ENCODE data around the gene TMEM114. TPM values are rescaled to one million over a fixed set of nuclear protein-coding genes. Genes with fewer than 3 reads are reported as not detected.

Gene TMEM114
- polyA plus RNA-seq, 1 donor (not counting 4 experiments of a cell fraction or from before 2014, with no cell fraction given), result not detected

GRCh38 chr16:8555400-8555799 is 34.9 kb downstream of the TMEM114 start:
- no peaks in the 10 kb centered on the region for H3K9me1 ChIP-seq (ENCODE audit: control insufficient read depth, extremely low read depth, insufficient read depth, low read length)
- H3K27ac ChIP-seq (ENCODE audit: control insufficient read depth, insufficient read depth, low read length), result no peak overlapping the region
- H3K4me2 ChIP-seq (ENCODE audit: control insufficient read depth, extremely low read depth, insufficient read depth, low read depth, low read length), result no peak overlapping the region
- no peak overlapping the region for H3K9ac ChIP-seq (ENCODE audit: control insufficient read depth, extremely low read depth, insufficient read depth, low read length)
- FAIRE-seq (no peak), DNase-seq (ENCODE audit: low read depth, low spot score) (no peak)
- no peak overlapping the region for H3K4me3 ChIP-seq (ENCODE audit: control insufficient read depth in 2 of 3, extremely low read depth in 1 of 3, insufficient read depth in 2 of 3, low read depth in 1 of 3, low read length in 3 of 3)
- no peaks in the 10 kb centered on the region for H3K36me3 ChIP-seq (ENCODE audit: control insufficient read depth in 2 of 2, extremely low read depth in 1 of 2, insufficient read depth in 2 of 2, low read length in 2 of 2)
- dilution Hi-C loops (cut with MboI; ENCODE audit: extremely low pct_ligation_motif_present, low sequenced_read_pairs), result no loop called here
- H3K9me3 ChIP-seq (ENCODE audit: control insufficient read depth, low read depth, low read length), result no peaks in the 10 kb centered on the region
- peaks cover 4% of the 10 kb centered on the region for H3K27me3 ChIP-seq (ENCODE audit: control insufficient read depth, extremely low read depth, insufficient read depth, low read length)
- TF ChIP-seq CTCF (optimal IDR thresholded peaks at IDR 0.05 in 1 of 3, IDR thresholded peaks at IDR 0.05 in 1 of 3, conservative IDR thresholded peaks at IDR 0.05 in 1 of 3; ENCODE audit: extremely low read depth in 1 of 3, insufficient read depth in 2 of 3, low read length in 3 of 3) (no peak), EZH2 (IDR thresholded peaks at IDR 0.05; ENCODE audit: low read length) (no peak)
- no peaks in the 10 kb centered on the region for H3K4me1 ChIP-seq (ENCODE audit: control insufficient read depth, extremely low read depth, insufficient read depth, low read length)
- no peaks in the 10 kb centered on the region for H4K20me1 ChIP-seq (ENCODE audit: control insufficient read depth, extremely low read depth, insufficient read depth, low read length)
- H3K79me2 ChIP-seq (ENCODE audit: control insufficient read depth, insufficient read depth, low read length), result no peaks in the 10 kb centered on the region
- H2AFZ ChIP-seq (ENCODE audit: control insufficient read depth, low read length), result no peak overlapping the region

- dilution Hi-C loops (cut with MboI; ENCODE audit: extremely low pct_ligation_motif_present, low sequenced_read_pairs), result no loop called here
- Histone ChIP-seq H4K20me1 (ENCODE audit: control insufficient read depth, extremely low read depth, insufficient read depth, low read length) (no peaks in the 10 kb centered on the region), H3K9me1 (ENCODE audit: control insufficient read depth, extremely low read depth, insufficient read depth, low read length) (no peaks in the 10 kb centered on the region), H3K79me2 (ENCODE audit: control insufficient read depth, insufficient read depth, low read length) (no peaks in the 10 kb centered on the region), H3K9ac (ENCODE audit: control insufficient read depth, extremely low read depth, insufficient read depth, low read length) (no peak overlapping the region), H3K4me2 (ENCODE audit: control insufficient read depth, extremely low read depth, insufficient read depth, low read depth, low read length) (no peak overlapping the region), H3K9me3 (ENCODE audit: control insufficient read depth, low read depth, low read length) (no peaks in the 10 kb centered on the region), H3K27ac (ENCODE audit: control insufficient read depth, insufficient read depth, low read length) (no peak overlapping the region), H3K36me3 (ENCODE audit: control insufficient read depth in 2 of 2, extremely low read depth in 1 of 2, insufficient read depth in 2 of 2, low read length in 2 of 2) (no peaks in the 10 kb centered on the region), H2AFZ (ENCODE audit: control insufficient read depth, low read length) (no peak overlapping the region), H3K4me1 (ENCODE audit: control insufficient read depth, extremely low read depth, insufficient read depth, low read length) (no peaks in the 10 kb centered on the region), H3K27me3 (ENCODE audit: control insufficient read depth, extremely low read depth, insufficient read depth, low read length) (peaks cover 4% of the 10 kb centered on the region), H3K4me3 (ENCODE audit: control insufficient read depth in 2 of 3, extremely low read depth in 1 of 3, insufficient read depth in 2 of 3, low read depth in 1 of 3, low read length in 3 of 3) (no peak overlapping the region)
- FAIRE-seq (no peak), DNase-seq (ENCODE audit: low read depth, low spot score) (no peak)
- TF ChIP-seq CTCF (optimal IDR thresholded peaks at IDR 0.05 in 1 of 3, IDR thresholded peaks at IDR 0.05 in 1 of 3, conservative IDR thresholded peaks at IDR 0.05 in 1 of 3; ENCODE audit: extremely low read depth in 1 of 3, insufficient read depth in 2 of 3, low read length in 3 of 3) (no peak), EZH2 (IDR thresholded peaks at IDR 0.05; ENCODE audit: low read length) (no peak)
Measured at GRCh38 chr16:8554881-8555280, 35.4 kb downstream of the TMEM114 start.

Data from keratinocyte (primary cell).